OCI-LY3 (cell line): Measurements from ENCODE around the gene TAPT1.

Experiments used
- EZH2phosphoT487 ChIP-seq: fragments of 200-600 bp; shearing (Covaris generic); IDR thresholded peaks from 2 replicates; pipeline ENCODE4 v1.6.1; 2018; ENCODE audit warnings: antibody characterized with exemption, mixed run types, low read depth
- TF ChIP-seq, protein P1 (sequence below): fragments of 200-600, 300-600 bp; sonication (generic); IDR thresholded peaks from 2 replicates; pipeline ENCODE4 v1.5.1; 2014; ENCODE audit warnings: antibody characterized with exemption, low read length, low read depth

DNA sequence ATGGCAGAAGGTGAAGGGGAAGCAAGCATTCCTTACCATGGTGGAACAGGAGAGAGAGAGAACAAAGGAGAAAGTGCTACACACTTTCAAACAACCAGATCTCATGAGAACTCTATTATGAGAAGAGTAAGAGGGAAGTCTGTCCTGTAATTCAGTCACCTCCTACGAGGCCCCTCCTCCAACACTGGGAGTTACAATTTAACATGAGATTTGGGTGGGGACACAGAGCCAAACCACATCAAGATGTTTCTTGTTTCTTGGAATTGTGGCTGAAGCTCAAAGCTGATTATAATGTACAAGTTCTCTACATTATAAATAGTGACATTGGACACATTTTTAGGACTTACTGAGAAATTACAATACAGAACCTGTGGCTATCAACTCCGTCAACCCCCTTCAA lies 29.5 kb upstream of the TAPT1 start:
- TF ChIP-seq, protein P1, sequence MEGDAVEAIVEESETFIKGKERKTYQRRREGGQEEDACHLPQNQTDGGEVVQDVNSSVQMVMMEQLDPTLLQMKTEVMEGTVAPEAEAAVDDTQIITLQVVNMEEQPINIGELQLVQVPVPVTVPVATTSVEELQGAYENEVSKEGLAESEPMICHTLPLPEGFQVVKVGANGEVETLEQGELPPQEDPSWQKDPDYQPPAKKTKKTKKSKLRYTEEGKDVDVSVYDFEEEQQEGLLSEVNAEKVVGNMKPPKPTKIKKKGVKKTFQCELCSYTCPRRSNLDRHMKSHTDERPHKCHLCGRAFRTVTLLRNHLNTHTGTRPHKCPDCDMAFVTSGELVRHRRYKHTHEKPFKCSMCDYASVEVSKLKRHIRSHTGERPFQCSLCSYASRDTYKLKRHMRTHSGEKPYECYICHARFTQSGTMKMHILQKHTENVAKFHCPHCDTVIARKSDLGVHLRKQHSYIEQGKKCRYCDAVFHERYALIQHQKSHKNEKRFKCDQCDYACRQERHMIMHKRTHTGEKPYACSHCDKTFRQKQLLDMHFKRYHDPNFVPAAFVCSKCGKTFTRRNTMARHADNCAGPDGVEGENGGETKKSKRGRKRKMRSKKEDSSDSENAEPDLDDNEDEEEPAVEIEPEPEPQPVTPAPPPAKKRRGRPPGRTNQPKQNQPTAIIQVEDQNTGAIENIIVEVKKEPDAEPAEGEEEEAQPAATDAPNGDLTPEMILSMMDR, result no peak
- no peak for TF ChIP-seq EZH2phosphoT487
